Fibroblast of lung (primary cell): Measurements from ENCODE around the gene S100A7A. TPM values are rescaled to one million over a fixed set of nuclear protein-coding genes. Genes with fewer than 3 reads are reported as not detected.
"Not testable (repeated sequence)": the region's sequence is repeated elsewhere in the genome, so short reads cannot be mapped to it uniquely, and the experiment has no call there.

Experiments
- DNase-seq, 2 donors: peaks; one replicate each; pipeline versions ENCODE4 v3.0.0 to v3.0.0-alpha.2; 2010; ENCODE audit warnings: low read depth in 2 of 2
- H2AFZ ChIP-seq: 2 replicates; pipeline ENCODE4 v1.5.1; 2012; ENCODE audit warnings: low read length, control low read depth, inconsistent platforms
- H3K27ac ChIP-seq: 2 replicates; pipeline ENCODE4 v1.5.1; 2011; ENCODE audit warnings: low read length, control low read depth; ENCODE audit not compliant: insufficient read depth
- H3K27me3 ChIP-seq: 2 replicates; pipeline ENCODE4 v1.5.1; 2011; ENCODE audit warnings: mild to moderate bottlenecking, low read length; ENCODE audit not compliant: control insufficient read depth, insufficient read depth
- H3K36me3 ChIP-seq: 2 replicates; pipeline ENCODE4 v1.5.1; 2011; ENCODE audit warnings: low read length; ENCODE audit not compliant: control insufficient read depth, insufficient read depth
- H3K4me1 ChIP-seq: 2 replicates; pipeline ENCODE4 v1.5.1; 2011; ENCODE audit warnings: low read length; ENCODE audit not compliant: control insufficient read depth, insufficient read depth; ENCODE audit errors: extremely low read depth
- H3K4me2 ChIP-seq: 2 replicates; pipeline ENCODE4 v1.5.1; 2011; ENCODE audit warnings: low read length, control low read depth; ENCODE audit not compliant: insufficient read depth; ENCODE audit errors: extremely low read depth
- H3K4me3 ChIP-seq, 4 experiments: fragments of 200-600 bp in 1 of 4; sonication (generic) in 1 of 4; replicated peaks in 1 of 4; 2 replicates each; pipeline ENCODE4 v1.5.1; 2011 to 2016; ENCODE audit warnings: low read length in 4 of 4, low read depth in 3 of 4, mild to moderate bottlenecking in 3 of 4, control low read depth in 2 of 4, inconsistent platforms in 1 of 4, mixed read lengths in 1 of 4; ENCODE audit not compliant: insufficient read depth in 1 of 4; ENCODE audit errors: control extremely low read depth in 1 of 4
- H3K79me2 ChIP-seq: 2 replicates; pipeline ENCODE4 v1.5.1; 2012; ENCODE audit warnings: mild to moderate bottlenecking, low read length, inconsistent platforms; ENCODE audit not compliant: control insufficient read depth, insufficient read depth
- H3K9ac ChIP-seq: 2 replicates; pipeline ENCODE4 v1.5.1; 2011; ENCODE audit warnings: mild to moderate bottlenecking, low read length, control low read depth; ENCODE audit not compliant: insufficient read depth
- H3K9me3 ChIP-seq: 2 replicates; pipeline ENCODE4 v1.5.1; 2012; ENCODE audit warnings: low read depth, low read length; ENCODE audit not compliant: control insufficient read depth, insufficient read depth
- H4K20me1 ChIP-seq: 2 replicates; pipeline ENCODE4 v1.5.1; 2011; ENCODE audit warnings: low read length; ENCODE audit not compliant: control insufficient read depth, insufficient read depth; ENCODE audit errors: extremely low read depth
- CTCF ChIP-seq, 2 donors: IDR thresholded peaks in 1 of 2; conservative IDR thresholded peaks in 1 of 2; 1 replicate in 1 of 2; 2 replicates in 1 of 2; pipeline ENCODE4 v1.5.1; 2011 to 2012; ENCODE audit warnings: low read length in 2 of 2, control low read depth in 1 of 2, inconsistent platforms in 1 of 2, low read depth in 1 of 2, mild to moderate bottlenecking in 1 of 2
- EZH2 ChIP-seq: IDR thresholded peaks from 2 replicates; pipeline ENCODE4 v1.5.1; 2012; ENCODE audit warnings: low read length, control low read depth, mild to moderate bottlenecking; ENCODE audit errors: missing control alignments
- polyA plus RNA-seq, 2 donors: library from polyadenylated mRNA; depleted of rRNA in 1 of 2; stranded (reverse) in 1 of 2; unstranded in 1 of 2; fragments of >200 nt; gene quantifications; 2 replicates each; pipeline ENCODE4 v1.2.1, GENCODE V29; 2011 to 2012; ENCODE audit warnings: missing spikeins in 1 of 2
- total RNA-seq: library from RNA; depleted of rRNA; stranded (reverse); fragments of >200 nt; gene quantifications from 2 replicates; pipeline ENCODE4 v1.2.1, GENCODE V29; 2014

Gene S100A7A
- total and polyA plus RNA-seq, 2 donors (not counting 1 experiment from before 2014, with no cell fraction given) = not detected

- Histone ChIP-seq H3K4me1 (no peaks in the 10 kb centered on the region), H3K79me2 (no peaks in the 10 kb centered on the region), H3K4me3 (no peak overlapping the region), H3K27ac (no peak overlapping the region), H3K9ac (no peak overlapping the region), H4K20me1 (no peaks in the 10 kb centered on the region), H3K36me3 (no peaks in the 10 kb centered on the region), H3K27me3 (no peaks in the 10 kb centered on the region), H3K4me2 (no peak overlapping the region), H2AFZ (no peak overlapping the region), H3K9me3 (no peaks in the 10 kb centered on the region)
- DNase-seq = no peak
- TF ChIP-seq EZH2 (no peak), CTCF (conservative IDR thresholded peaks at IDR 0.05 in 1 of 2, IDR thresholded peaks at IDR 0.05 in 1 of 2; ENCODE audit: low read depth in 1 of 2, low read length in 2 of 2) (no peak)
Measured at GRCh38 chr1:153456396-153456795, 40.1 kb downstream of the S100A7A start.

- DNase-seq = no peak
- Histone ChIP-seq H2AFZ (no peak overlapping the region), H3K27ac (no peak overlapping the region), H3K9me3 (no peaks in the 10 kb centered on the region), H3K4me3 (no peak overlapping the region), H4K20me1 (no peaks in the 10 kb centered on the region), H3K36me3 (no peaks in the 10 kb centered on the region), H3K9ac (no peak overlapping the region), H3K79me2 (no peaks in the 10 kb centered on the region), H3K27me3 (peaks cover 5% of the 10 kb centered on the region), H3K4me2 (no peak overlapping the region), H3K4me1 (no peaks in the 10 kb centered on the region)
- no peak for TF ChIP-seq CTCF (conservative IDR thresholded peaks at IDR 0.05 in 1 of 2, IDR thresholded peaks at IDR 0.05 in 1 of 2; ENCODE audit: low read depth in 1 of 2, low read length in 2 of 2)
- no peak for TF ChIP-seq EZH2
Measured at GRCh38 chr1:153459655-153460054, 43.3 kb downstream of the S100A7A start.

GRCh38 chr1:153460551-153460950 lies 44.2 kb downstream of the S100A7A start, which contains the start of gene S100A7:
Gene S100A7 (minus strand): TSS chr1:153460651. CDS start chr1:153459013, 1,638 bp downstream.
- H3K79me2 ChIP-seq = no peaks in the 10 kb centered on the region
- peaks cover 5% of the 10 kb centered on the region for H3K27me3 ChIP-seq
- no peak for DNase-seq
- H2AFZ ChIP-seq = no peak within 1 kb of the TSS
- no peak within 1 kb of the TSS for H3K27ac ChIP-seq
- TF ChIP-seq CTCF (conservative IDR thresholded peaks at IDR 0.05 in 1 of 2, IDR thresholded peaks at IDR 0.05 in 1 of 2; ENCODE audit: low read depth in 1 of 2, low read length in 2 of 2) (no peak), EZH2 (no peak)
- H3K9ac ChIP-seq = no peak within 1 kb of the TSS
- H3K36me3 ChIP-seq = no peaks in the 10 kb centered on the region
- no peaks in the 10 kb centered on the region for H4K20me1 ChIP-seq
- H3K4me1 ChIP-seq = no peaks in the 10 kb centered on the region
- no peaks in the 10 kb centered on the region for H3K9me3 ChIP-seq
- H3K4me3 ChIP-seq = no peak within 1 kb of the TSS
- no peak within 1 kb of the TSS for H3K4me2 ChIP-seq

GRCh38 chr1:153462741-153463140 lies 46.4 kb downstream of the S100A7A start:
- not testable (repeated sequence) for DNase-seq, H3K4me3 ChIP-seq, H3K36me3 ChIP-seq, H3K4me2 ChIP-seq, H3K27ac ChIP-seq, H3K27me3 ChIP-seq, H3K4me1 ChIP-seq, H3K9ac ChIP-seq, H3K79me2 ChIP-seq, H2AFZ ChIP-seq, H3K9me3 ChIP-seq, H4K20me1 ChIP-seq
